ENCODE measurements around the gene LRRC39.

Gene LRRC39

DNA sequence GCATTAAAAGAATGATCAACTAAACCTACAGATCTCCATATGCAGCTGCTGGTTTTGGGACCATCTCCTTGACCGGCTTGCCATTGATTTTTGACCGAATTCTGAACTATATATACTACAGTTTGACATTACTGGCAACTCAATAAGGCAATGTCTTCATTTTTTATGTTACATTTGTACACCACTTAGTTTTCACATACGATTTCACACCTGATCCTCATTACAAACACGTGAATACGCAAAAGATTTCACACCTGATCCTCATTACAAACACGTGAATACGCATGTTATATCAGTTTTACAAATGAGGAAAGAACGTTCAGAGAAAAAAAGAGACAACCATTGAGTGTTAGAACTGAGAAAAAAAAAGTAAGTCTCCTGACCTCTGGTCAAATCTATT is 46.4 kb downstream of the LRRC39 start:
- TF ChIP-seq, protein P1, sequence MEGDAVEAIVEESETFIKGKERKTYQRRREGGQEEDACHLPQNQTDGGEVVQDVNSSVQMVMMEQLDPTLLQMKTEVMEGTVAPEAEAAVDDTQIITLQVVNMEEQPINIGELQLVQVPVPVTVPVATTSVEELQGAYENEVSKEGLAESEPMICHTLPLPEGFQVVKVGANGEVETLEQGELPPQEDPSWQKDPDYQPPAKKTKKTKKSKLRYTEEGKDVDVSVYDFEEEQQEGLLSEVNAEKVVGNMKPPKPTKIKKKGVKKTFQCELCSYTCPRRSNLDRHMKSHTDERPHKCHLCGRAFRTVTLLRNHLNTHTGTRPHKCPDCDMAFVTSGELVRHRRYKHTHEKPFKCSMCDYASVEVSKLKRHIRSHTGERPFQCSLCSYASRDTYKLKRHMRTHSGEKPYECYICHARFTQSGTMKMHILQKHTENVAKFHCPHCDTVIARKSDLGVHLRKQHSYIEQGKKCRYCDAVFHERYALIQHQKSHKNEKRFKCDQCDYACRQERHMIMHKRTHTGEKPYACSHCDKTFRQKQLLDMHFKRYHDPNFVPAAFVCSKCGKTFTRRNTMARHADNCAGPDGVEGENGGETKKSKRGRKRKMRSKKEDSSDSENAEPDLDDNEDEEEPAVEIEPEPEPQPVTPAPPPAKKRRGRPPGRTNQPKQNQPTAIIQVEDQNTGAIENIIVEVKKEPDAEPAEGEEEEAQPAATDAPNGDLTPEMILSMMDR (IDR thresholded peaks at IDR 0.05; ENCODE audit: low read depth, low read length) = no peak
- Histone ChIP-seq H3K27me3 (no peaks in the 10 kb centered on the region), H3K9me3 (no peaks in the 10 kb centered on the region), H3K4me3 (ENCODE audit: low read depth, low read length) (peak overlapping the region; percentile 93), H3K4me1 (no peaks in the 10 kb centered on the region; the same call in 1 of the 2 replicates), H3K36me3 (no peaks in the 10 kb centered on the region; the same call in 1 of the 2 replicates)
- no peak for DNase-seq

DNA sequence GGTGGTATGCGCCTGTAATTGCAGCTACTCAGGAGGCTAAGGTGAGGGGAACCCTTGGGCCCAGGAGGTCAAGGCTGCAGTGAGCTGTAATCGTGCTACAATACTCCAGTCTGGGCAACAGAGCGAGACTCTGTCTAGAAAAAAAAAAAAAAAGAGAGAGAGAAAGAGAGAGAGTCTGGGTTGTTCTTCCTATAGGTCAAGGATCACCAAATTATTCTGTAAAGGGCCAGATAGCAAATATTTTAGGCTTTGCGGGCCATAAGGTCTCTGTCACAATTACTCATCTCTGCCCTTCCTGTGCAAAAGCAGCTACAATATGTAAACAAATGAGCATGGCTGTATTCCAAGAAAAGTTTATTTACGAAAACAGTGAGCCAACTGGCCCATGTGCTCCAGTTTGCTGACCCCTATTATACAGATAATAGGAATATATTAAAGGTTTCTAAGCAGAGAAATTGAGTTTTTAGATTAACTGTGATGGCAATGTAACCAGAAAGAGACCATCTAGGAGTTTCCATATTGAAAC is 47.4 kb downstream of the LRRC39 start:
- no peak for DNase-seq
- no peaks in the 10 kb centered on the region for H3K27me3 ChIP-seq
- TF ChIP-seq, protein P1 (IDR thresholded peaks at IDR 0.05; ENCODE audit: low read depth, low read length) = no peak
- H3K4me1 ChIP-seq = no peaks in the 10 kb centered on the region; the same call in 1 of the 2 replicates
- no peaks in the 10 kb centered on the region; the same call in 1 of the 2 replicates for H3K36me3 ChIP-seq
- no peak overlapping the region for H3K4me3 ChIP-seq (ENCODE audit: low read depth, low read length)
- H3K9me3 ChIP-seq = no peaks in the 10 kb centered on the region

DNA sequence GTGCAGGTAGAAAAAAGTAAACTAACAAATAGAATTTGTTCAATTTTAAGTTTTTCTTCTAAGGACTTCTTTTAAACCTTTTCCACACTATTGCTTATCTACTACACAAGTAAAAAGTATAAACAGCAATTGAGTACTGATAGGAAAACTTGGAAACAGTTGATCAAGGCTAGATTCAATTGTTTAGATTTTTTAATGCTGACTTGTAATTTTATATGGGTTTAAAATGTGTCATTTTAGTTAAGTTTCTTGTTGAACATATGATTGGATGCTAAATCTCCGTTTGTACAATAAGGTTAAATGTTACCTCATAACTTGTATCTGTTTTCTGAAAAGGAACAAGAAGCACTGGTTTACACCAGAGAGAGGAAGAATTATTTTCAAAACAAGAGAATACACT is 50.8 kb downstream of the LRRC39 start:
- DNase-seq = no peak
- H3K27me3 ChIP-seq = no peaks in the 10 kb centered on the region
- H3K4me1 ChIP-seq = no peaks in the 10 kb centered on the region; the same call in 1 of the 2 replicates
- H3K4me3 ChIP-seq (ENCODE audit: low read depth, low read length) = no peak overlapping the region
- TF ChIP-seq, protein P1 (IDR thresholded peaks at IDR 0.05; ENCODE audit: low read depth, low read length) = no peak
- H3K36me3 ChIP-seq = no peaks in the 10 kb centered on the region; the same call in 1 of the 2 replicates
- H3K9me3 ChIP-seq = no peaks in the 10 kb centered on the region

DNA sequence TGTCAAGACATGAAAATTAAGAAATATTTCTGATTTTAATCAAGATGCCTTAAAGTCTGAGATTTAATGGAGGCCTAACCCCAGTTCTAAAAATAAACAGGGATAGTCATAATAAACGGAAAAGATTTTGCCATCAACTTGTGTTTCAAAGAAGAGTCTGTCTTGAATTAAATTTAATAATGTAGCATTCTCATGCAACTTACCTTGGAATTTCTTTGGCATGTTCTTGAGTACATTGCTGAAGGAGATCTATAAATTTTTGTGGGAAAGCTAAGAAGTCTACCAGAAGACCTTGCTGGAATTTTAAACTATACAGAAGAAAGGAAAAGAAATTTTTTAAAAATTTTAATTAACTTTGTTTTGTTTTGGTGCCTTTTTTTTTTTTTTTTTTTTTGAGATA is 55.9 kb downstream of the LRRC39 start:
- Histone ChIP-seq H3K4me3 (ENCODE audit: low read depth, low read length) (no peak overlapping the region), H3K27me3 (no peaks in the 10 kb centered on the region), H3K4me1 (no peaks in the 10 kb centered on the region), H3K9me3 (no peaks in the 10 kb centered on the region), H3K36me3 (peaks cover 12% of the 10 kb centered on the region)
- DNase-seq = no peak
- TF ChIP-seq, protein P1 (IDR thresholded peaks at IDR 0.05; ENCODE audit: low read depth, low read length) = no peak

DNA sequence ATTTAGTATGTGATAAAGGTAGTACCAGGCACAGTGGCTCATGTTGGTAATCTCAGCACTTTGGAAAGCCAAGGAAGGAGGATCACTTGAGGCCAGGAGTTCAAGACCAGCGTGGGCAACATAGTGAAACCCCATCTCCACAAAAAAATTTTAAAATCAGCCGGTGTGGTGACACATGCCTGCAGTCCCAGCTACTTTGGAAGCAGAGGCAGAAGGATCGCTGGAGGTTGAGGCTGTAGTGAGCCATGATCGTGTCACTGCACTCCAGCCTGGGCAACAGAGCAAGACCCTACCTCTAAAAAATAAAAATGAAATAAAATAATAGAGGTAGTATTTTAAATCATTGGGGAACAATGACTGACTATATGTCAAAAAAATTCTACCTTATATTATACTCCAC is 62.5 kb downstream of the LRRC39 start:
- TF ChIP-seq, protein P1 (IDR thresholded peaks at IDR 0.05; ENCODE audit: low read depth, low read length) = no peak
- peaks cover 12% of the 10 kb centered on the region for H3K36me3 ChIP-seq

DNA sequence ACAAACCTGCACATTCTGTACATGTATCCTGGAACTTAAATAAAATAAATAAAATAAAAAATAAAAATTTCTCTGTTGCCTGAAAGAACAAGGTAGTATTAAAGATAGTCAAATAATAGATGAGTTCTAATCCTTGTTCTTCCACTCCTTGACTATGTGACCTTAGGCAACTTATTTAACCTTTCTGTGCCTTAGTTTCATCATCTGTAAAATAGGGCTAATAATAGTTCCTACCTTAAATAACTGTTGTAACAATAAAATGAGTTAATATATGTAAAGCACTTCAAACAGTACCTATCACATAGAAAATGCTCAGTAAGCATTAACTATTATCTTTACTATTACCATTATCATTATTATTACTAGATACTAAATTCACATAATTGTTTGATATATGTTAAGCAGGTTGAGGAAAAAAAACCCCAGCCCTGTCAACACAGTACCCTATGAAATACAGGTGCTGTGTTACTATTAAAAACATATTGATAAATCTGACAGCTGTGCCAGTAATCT is 68.4 kb downstream of the LRRC39 start:
- Histone ChIP-seq H3K36me3 (peaks cover 25% of the 10 kb centered on the region), H3K27me3 (no peaks in the 10 kb centered on the region), H3K4me1 (no peaks in the 10 kb centered on the region), H3K9me3 (no peaks in the 10 kb centered on the region), H3K4me3 (ENCODE audit: low read depth, low read length) (no peak overlapping the region)
- no peak for DNase-seq
- TF ChIP-seq, protein P1 (IDR thresholded peaks at IDR 0.05; ENCODE audit: low read depth, low read length) = no peak

More for the DNA sequence above, 62.5 kb downstream of the LRRC39 start:
- DNase-seq = no peak
- Histone ChIP-seq H3K4me3 (ENCODE audit: low read depth, low read length) (no peak overlapping the region), H3K27me3 (no peaks in the 10 kb centered on the region), H3K4me1 (no peaks in the 10 kb centered on the region), H3K9me3 (no peaks in the 10 kb centered on the region)

Measured in BE2C (cell line).